ENCODE measurements around the gene ITGB1BP2.
"Not testable (repeated sequence)": the region's sequence is repeated elsewhere in the genome, so short reads cannot be mapped to it uniquely, and the experiment has no call there.

Gene ITGB1BP2

GRCh38 chrX:71292669-71293365 is 8.7 kb upstream of the ITGB1BP2 start:
- Histone ChIP-seq H3K27me3 (ENCODE audit: insufficient read depth, low read depth) (no peaks in the 10 kb centered on the region), H3K27ac (no peak overlapping the region), H3K4me3 (IDR thresholded peaks at IDR 0.05; ENCODE audit: insufficient read depth, low read depth, low read length) (no peak overlapping the region), H4K20me1 (ENCODE audit: insufficient read depth) (0 out of 2 replicates have a peak, but pooled peaks cover 4% of the 10 kb centered on the region), H3K9ac (no peak overlapping the region), H3K4me2 (no peak overlapping the region), H3K36me3 (ENCODE audit: insufficient read depth) (0 out of 2 replicates have a peak, but pooled peaks cover 3% of the 10 kb centered on the region), H3K4me1 (ENCODE audit: low read depth, poor library complexity, severe bottlenecking) (no peaks in the 10 kb centered on the region), H3K79me2 (ENCODE audit: insufficient read depth, low read depth) (peaks cover 34% of the 10 kb centered on the region), H2AFZ (ENCODE audit: low read depth) (no peak overlapping the region)
- TF ChIP-seq CTCF (conservative IDR thresholded peaks at IDR 0.05; ENCODE audit: low read depth, low read length): no peak

DNA sequence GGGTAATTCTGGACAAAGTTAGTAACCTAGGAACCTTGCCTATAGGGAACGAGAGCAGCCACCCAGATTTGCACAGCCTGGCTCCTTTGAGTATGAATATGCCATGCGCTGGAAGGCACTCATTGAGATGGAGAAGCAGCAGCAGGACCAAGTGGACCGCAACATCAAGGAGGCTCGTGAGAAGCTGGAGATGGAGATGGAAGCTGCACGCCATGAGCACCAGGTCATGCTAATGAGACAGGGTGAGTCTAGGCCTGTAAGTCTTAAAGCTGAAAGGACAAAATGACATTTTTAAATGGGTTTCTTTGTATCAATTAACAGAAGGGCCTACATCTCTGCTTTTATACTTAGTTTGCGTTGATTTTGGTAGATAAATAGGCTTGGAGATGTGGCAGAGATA is 4.7 kb upstream of the ITGB1BP2 start:
- no peak for TF ChIP-seq CTCF (conservative IDR thresholded peaks at IDR 0.05; ENCODE audit: low read depth, low read length)
- Histone ChIP-seq H3K4me2 (no peak overlapping the region), H4K20me1 (ENCODE audit: insufficient read depth) (no peaks in the 10 kb centered on the region), H2AFZ (ENCODE audit: low read depth) (no peak overlapping the region), H3K36me3 (ENCODE audit: insufficient read depth) (peaks cover 3% of the 10 kb centered on the region; the same call in 1 of the 2 replicates), H3K79me2 (ENCODE audit: insufficient read depth, low read depth) (no peaks in the 10 kb centered on the region), H3K27ac (no peak overlapping the region), H3K4me3 (IDR thresholded peaks at IDR 0.05; ENCODE audit: insufficient read depth, low read depth, low read length) (no peak overlapping the region), H3K9ac (no peak overlapping the region), H3K27me3 (ENCODE audit: insufficient read depth, low read depth) (no peaks in the 10 kb centered on the region), H3K4me1 (ENCODE audit: low read depth, poor library complexity, severe bottlenecking) (no peaks in the 10 kb centered on the region)

- H3K4me2 ChIP-seq: no peak overlapping the region
- H3K9ac ChIP-seq: no peak overlapping the region
- no peak for TF ChIP-seq CTCF (conservative IDR thresholded peaks at IDR 0.05; ENCODE audit: low read depth, low read length)
- no peaks in the 10 kb centered on the region for H4K20me1 ChIP-seq (ENCODE audit: insufficient read depth)
- no peaks in the 10 kb centered on the region for H3K4me1 ChIP-seq (ENCODE audit: low read depth, poor library complexity, severe bottlenecking)
- H2AFZ ChIP-seq (ENCODE audit: low read depth): no peak overlapping the region
- no peak overlapping the region for H3K27ac ChIP-seq
- H3K36me3 ChIP-seq (ENCODE audit: insufficient read depth): peaks cover 3% of the 10 kb centered on the region; the same call in 1 of the 2 replicates
- no peak overlapping the region for H3K4me3 ChIP-seq (IDR thresholded peaks at IDR 0.05; ENCODE audit: insufficient read depth, low read depth, low read length)
- no peaks in the 10 kb centered on the region for H3K27me3 ChIP-seq (ENCODE audit: insufficient read depth, low read depth)
- H3K79me2 ChIP-seq (ENCODE audit: insufficient read depth, low read depth): no peaks in the 10 kb centered on the region
Observed at GRCh38 chrX:71298119-71298518, 3.4 kb upstream of the ITGB1BP2 start.

- H3K36me3 ChIP-seq (ENCODE audit: insufficient read depth): not testable (repeated sequence)
Observed at GRCh38 chrX:71300064-71300463, 1.5 kb upstream of the ITGB1BP2 start.

GRCh38 chrX:71300495-71300894 is 1.1 kb upstream of the ITGB1BP2 start:
- not testable (repeated sequence) for H3K4me3 ChIP-seq (IDR thresholded peaks at IDR 0.05; ENCODE audit: insufficient read depth, low read depth, low read length); H4K20me1 ChIP-seq (ENCODE audit: insufficient read depth); H2AFZ ChIP-seq (ENCODE audit: low read depth); H3K27me3 ChIP-seq (ENCODE audit: insufficient read depth, low read depth); H3K36me3 ChIP-seq (ENCODE audit: insufficient read depth); H3K4me1 ChIP-seq (ENCODE audit: low read depth, poor library complexity, severe bottlenecking); H3K9ac ChIP-seq; H3K27ac ChIP-seq; H3K4me2 ChIP-seq; H3K79me2 ChIP-seq (ENCODE audit: insufficient read depth, low read depth)

More at GRCh38 chrX:71300064-71300463, 1.5 kb upstream of the ITGB1BP2 start:
- not testable (repeated sequence) for H3K79me2 ChIP-seq (ENCODE audit: insufficient read depth, low read depth); H3K9ac ChIP-seq; H4K20me1 ChIP-seq (ENCODE audit: insufficient read depth); H2AFZ ChIP-seq (ENCODE audit: low read depth); H3K4me3 ChIP-seq (IDR thresholded peaks at IDR 0.05; ENCODE audit: insufficient read depth, low read depth, low read length); H3K27ac ChIP-seq; H3K4me2 ChIP-seq; H3K27me3 ChIP-seq (ENCODE audit: insufficient read depth, low read depth); H3K4me1 ChIP-seq (ENCODE audit: low read depth, poor library complexity, severe bottlenecking)
